ENCODE data around the gene RBFOX2.

Gene RBFOX2

DNA sequence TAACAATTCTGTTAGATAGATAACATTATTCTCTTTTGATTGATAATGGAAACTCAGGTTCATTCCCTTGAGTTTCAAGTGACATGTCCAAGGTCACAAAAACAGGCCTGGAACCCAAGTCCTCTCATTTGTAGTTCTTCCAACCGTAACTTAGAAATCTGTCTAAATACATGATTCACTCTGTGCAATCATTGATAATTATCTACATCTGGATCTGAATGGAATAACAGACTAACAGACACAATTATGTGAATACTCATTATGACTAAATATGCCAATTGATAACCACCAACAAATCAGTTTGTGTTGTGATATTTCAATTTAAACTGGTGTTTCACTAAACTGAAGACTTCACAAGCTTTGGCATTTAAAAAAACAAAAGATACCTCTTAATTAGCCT is 71.0 kb downstream of the RBFOX2 start:
- DNase-seq (ENCODE audit: low read depth, low spot score): no peak
- no peak overlapping the region for H3K4me3 ChIP-seq (ENCODE audit: low read length)

DNA sequence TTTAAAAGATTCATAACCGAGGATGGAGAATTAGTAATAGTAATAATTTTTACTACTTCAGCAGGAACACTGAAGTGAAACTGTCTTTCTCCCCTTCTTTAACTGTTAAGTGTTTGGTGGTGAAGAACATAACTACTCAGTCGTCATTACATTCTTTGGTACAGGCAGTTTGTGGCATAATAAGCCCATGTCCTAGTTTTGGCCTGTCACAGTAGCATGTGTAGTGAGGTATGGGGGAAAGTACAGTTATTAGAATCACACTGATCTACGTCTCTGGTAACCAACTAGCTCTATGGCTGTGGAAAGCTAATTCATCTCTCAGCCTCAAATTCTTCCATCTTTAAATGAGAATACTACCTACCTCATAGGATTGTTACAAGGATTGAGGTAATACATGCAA is 71.8 kb downstream of the RBFOX2 start:
- no peak overlapping the region for H3K4me3 ChIP-seq (ENCODE audit: low read length)
- DNase-seq (ENCODE audit: low read depth, low spot score): no peak

DNA sequence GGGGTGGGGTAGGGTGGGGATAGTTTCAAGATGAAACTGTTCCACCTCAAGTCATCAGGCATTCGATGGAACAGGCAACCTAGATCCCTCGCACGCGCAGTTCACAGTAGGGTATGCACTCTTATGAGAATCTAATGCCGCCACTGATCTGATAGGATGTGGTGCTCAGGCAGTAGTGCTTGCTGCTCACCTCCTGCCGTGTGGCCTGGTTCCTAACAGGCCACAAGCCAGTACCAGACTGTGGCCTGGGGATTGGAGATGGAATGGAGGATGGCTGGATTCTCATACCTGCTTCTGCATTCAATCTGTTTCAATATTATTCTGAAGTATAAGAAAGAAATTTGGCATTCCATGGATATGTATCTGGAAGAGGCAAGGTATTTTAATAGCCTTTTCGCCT is 73.1 kb downstream of the RBFOX2 start:
- no peak overlapping the region for H3K4me3 ChIP-seq (ENCODE audit: low read length)
- DNase-seq (ENCODE audit: low read depth, low spot score): no peak

DNA sequence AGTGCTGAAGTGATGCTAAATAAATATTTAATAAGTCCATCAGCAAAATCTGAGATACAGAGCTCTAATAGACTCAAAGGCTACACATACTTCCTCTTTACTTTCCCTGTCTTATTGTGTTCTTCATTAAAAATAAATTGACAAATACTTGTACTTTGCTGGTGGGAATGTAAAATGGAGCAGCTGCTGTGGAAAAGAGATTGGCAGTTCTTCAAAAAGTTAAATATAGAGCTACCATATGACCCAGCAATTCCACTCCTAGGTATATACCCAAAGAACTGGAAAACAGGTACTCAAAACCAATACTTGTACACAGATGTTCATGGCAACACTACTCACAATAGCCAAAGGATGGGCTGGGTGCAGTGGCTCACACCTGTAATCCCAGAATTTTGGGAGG is 76.0 kb downstream of the RBFOX2 start:
- DNase-seq (ENCODE audit: low read depth, low spot score): no peak
- H3K4me3 ChIP-seq (ENCODE audit: low read length): no peak overlapping the region

DNA sequence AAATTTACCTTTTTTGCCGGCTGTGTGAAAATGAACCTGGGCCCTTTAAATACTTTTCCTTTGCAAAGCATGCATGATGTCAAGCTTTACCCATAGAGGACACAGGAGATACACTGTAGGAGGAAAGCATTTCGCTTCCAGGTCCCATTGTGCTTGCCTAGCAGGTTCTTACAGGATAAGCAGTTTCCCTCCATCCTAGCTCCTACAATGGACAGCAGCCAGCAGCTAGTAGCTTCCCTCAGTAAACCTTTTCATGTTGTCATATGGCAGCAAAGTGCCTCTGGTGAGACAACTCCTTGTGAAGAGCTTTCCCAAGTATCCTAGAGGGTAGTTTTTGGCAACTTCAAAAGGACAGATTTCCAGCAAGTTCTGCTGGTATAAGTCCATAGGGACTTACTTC is 78.4 kb downstream of the RBFOX2 start:
- H3K4me3 ChIP-seq (ENCODE audit: low read length): no peak overlapping the region
- DNase-seq (ENCODE audit: low read depth, low spot score): no peak

DNA sequence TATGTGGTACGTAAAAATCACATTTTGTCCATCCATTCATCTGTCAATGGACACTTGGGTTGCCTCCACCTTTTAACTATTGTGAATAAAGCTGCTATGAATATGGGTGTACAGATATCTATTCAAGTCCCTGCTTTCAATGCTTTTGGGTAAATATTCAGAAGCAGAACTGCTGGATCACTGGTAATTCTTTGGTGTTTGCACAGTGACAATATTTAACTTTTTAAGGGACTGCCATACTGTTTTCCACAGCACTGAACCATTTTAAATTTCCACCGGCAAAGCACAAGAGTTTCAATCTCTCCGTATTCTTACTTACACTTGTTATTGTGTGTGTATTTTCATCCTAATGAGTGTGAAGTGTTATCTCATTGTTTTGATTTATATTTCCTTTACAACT is 79.4 kb downstream of the RBFOX2 start:
- H3K4me3 ChIP-seq (ENCODE audit: low read length): no peak overlapping the region
- DNase-seq (ENCODE audit: low read depth, low spot score): no peak

DNA sequence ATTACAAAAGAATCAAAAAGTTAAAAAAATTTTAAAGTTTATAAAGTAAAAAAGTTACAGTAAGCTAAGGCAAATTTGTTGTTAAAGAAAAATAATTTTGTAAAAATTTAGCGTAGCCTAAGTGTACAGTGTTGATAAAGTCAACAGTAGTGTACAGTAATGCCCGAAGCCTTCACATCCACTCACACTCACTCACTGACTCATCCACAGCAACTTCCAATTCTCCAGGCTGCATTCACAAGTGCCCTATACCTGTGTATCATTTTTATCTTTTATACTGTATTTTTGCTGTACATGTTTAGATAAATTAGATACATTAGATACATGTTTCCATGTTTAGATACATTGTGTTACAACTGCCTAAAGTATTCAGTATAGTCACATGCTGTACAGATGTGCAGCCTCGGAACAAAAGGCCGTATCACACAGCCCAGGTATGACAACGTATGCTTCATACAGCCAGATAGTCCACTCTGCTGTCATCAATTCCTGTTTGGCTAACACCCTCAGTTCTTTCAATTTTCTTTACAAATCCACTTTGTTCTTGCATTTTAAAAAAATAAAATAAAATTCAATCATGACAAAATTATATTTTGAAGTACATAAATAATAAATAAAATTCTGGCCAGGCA is 80.7 kb downstream of the RBFOX2 start:
- H3K4me3 ChIP-seq (ENCODE audit: low read length): no peak overlapping the region
- DNase-seq (ENCODE audit: low read depth, low spot score): no peak

DNA sequence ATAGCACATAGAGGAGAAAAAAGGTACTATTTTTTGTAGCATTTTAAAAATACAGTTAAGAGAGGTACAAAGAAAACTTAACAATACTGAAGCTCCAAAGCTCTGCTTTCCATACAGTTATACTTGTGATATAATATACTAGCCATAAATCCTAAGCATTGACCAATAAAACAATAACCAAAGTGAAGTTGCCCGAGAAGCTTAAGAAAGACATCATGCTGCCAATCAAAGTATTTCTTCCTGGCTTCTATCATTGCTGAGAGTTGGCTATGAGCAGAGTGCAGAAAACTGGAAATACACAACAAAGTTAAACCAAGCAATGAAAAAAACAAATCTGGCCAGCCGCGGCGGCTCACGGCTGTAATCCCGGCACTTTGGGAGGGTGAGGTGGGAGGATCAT is 84.2 kb downstream of the RBFOX2 start:
- H3K4me3 ChIP-seq (ENCODE audit: low read length): no peak overlapping the region
- DNase-seq (ENCODE audit: low read depth, low spot score): no peak

DNA sequence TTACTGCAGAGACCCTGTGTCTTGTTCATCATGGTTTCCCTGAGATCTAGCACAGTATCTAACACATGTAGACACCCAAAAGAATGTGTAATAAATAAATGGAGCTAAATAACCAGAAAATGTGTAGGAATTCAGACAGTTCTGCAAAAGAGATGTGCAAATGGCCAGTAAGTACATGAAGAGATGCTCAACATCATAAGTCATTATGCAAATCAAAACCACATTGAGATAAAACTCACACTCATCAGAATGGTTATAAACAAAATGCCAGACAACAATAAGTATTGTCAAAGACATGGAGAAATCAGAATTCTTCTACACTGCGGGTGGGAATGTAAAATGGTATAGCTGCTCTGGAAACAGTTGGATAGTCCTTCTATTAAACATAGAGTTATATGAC is 88.5 kb downstream of the RBFOX2 start:
- no peak for DNase-seq (ENCODE audit: low read depth, low spot score)
- no peak overlapping the region for H3K4me3 ChIP-seq (ENCODE audit: low read length)

DNA sequence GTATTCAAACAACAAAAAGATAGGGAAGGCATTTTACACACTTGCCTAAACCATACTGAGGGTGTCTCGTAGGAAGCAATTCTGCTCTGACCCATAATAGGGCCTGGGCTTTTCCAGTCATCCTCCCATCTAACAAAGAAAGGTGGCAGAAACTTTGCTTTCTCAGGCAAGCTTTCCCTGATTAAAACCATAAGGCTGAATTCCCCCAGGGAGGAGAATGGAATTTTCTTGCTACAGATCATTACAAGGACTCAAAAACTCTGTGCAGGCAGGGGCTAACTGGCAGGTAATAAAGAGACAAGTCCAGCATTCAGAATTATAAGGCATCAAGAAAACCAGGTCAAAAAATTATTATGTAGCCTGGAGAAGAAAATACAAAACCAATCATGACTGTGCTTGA is 90.4 kb downstream of the RBFOX2 start:
- no peak for DNase-seq (ENCODE audit: low read depth, low spot score)
- H3K4me3 ChIP-seq (ENCODE audit: low read length): no peak overlapping the region

DNA sequence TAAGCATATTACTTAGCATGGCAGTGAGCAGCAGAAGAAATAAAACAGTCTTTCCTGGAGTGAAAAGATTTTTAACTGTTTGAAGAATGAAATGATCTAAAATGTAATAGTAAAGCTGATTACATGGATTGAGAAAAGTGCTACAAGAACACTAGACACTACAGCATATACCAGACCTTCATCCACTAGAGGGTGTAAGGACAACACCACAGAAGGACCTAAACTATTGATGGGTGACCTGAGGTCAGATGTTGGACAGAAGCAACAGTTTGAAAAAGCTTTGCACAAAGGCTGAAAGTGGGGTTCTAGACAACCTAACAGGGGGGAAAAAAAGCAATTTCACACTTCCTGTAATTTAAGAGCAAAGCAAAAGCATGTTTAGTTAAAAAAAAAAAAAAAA is 97.7 kb downstream of the RBFOX2 start:
- peak; percentile 16 for DNase-seq (ENCODE audit: low read depth, low spot score)

DNA sequence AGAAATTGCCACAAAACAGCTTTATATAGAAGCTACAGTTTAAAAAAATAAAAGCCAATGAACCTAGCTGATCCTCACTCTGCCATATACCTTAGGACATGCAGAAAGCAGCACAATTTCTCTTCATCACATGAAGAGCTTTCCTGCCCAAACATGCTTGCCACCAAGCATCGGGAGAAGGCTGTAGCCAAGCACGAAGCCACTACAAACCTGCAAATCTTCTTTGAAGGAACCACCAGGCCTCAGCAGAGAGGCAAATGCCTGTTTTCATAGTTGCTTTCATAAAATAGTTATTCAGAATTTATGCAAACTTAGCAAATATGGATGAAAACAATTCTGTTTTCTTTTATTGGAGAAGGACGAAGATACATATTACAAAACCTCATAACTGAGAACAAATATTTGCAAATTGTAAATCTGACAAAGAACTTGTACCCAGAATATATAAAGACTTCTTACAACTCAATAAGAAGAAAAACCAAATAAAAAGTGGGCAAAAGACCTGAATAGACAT is 100.3 kb downstream of the RBFOX2 start:
- DNase-seq (ENCODE audit: low read depth, low spot score): no peak
- H3K4me3 ChIP-seq (ENCODE audit: low read length): no peak overlapping the region

More for the DNA sequence above, 97.7 kb downstream of the RBFOX2 start:
- H3K4me3 ChIP-seq (ENCODE audit: low read length): no peak overlapping the region

DNA sequence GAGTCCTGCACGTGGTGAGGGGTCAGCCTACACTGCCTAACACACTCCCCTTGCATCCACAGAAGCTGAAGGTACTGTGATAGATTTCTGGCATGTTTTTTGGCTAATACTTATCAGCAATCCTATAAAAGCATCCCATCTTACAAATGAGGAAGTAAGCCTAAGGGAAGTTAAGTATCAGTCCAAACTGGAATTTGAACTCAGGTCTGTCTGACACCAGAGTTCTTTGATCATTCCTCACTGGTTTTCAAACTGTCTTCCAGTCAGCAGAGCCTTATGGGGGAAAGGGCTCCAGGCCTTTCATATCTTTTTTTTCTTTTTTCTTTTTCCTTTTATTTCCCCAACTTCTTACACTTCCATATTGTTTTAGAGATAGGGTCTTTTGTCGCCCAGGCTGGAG is 105.6 kb downstream of the RBFOX2 start:
- H3K4me3 ChIP-seq (ENCODE audit: low read length): no peak overlapping the region
- no peak for DNase-seq (ENCODE audit: low read depth, low spot score)

DNA sequence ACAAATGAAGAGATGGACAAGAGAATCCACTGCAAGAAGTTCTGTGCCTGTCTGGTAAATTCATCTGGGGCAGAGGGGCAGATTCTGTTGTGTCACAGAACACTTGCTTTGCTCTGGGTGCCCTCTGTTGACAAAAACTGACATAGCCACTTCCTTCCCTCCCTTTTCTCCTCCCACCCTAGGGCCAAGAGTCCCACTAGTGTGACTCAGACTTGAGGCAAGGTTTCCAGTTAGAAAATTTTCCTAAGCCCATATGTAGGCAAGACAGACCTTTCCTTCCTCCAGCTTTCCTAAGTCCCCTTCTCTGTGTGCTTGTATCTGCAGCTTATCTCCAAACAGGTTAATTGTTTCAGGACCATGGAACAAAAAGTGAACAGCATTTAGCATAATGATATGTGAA is 106.8 kb downstream of the RBFOX2 start:
- DNase-seq (ENCODE audit: low read depth, low spot score): peak; percentile 50

DNA sequence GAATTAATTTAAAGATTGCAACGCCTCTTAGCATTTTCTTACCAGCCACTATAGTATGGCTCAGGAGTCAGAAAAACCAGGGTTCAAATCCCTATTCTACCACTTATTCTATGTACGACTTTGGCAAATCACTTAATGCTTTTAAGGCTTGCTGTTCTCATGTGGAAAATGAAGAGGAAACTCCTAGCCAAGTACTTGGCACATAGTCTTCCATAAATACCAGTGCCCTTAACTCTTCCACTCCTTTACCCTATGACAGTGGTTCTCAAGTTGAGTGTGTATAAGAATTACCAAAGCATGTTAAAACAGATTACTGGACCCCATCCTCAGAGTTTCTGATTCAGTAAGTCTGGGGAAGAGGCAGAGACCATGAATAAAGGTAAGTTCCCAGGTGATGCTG is 107.6 kb downstream of the RBFOX2 start:
- DNase-seq (ENCODE audit: low read depth, low spot score): no peak
- H3K4me3 ChIP-seq (ENCODE audit: low read length): no peak overlapping the region

More for the DNA sequence above, 106.8 kb downstream of the RBFOX2 start:
- no peak overlapping the region for H3K4me3 ChIP-seq (ENCODE audit: low read length)

DNA sequence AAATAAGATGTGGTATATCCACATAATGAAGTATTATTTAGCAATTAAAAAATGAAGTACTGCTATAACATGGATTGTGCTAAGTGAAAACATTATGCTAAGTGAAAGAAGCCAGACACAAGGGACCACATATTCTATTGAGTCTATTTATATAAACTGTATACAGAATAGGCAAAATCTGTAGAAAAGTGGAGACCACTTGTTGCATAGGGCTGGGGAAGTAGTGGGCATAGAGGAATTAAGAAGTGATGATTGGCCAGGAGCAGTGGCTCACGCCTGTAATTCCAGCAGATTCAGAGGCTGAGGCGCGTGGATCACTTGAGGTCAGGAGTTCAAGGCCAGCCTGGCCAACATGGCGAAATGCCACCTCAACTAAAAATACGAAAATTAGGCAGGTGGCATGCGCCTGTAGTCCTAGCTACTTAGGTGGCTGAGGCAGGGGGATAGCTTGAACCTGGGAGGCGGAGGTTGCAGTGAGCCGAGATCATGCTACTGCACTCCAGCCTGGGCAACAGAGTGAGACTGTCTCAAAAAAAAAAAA is 109.6 kb downstream of the RBFOX2 start:
- DNase-seq (ENCODE audit: low read depth, low spot score): no peak
- H3K4me3 ChIP-seq (ENCODE audit: low read length): no peak overlapping the region

DNA sequence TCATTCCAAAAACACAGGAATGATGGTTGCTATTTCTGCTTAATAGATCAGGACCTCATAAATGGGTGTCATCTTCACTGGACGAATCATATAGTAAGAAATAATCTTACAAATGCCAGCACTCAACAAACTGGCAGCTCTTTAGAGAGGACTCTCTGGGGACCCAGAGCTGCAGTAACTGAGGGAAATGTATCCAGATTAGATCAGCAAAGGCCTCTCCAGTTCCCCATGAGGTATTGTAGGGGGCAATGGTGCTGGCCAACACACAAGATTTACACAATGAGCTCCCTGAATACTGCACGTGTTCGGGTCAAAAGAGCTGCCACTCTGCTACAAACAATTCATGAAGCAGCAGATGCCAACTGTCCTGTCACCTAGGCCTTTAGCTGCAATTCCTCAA is 110.2 kb downstream of the RBFOX2 start:
- no peak overlapping the region for H3K4me3 ChIP-seq (ENCODE audit: low read length)
- no peak for DNase-seq (ENCODE audit: low read depth, low spot score)

DNA sequence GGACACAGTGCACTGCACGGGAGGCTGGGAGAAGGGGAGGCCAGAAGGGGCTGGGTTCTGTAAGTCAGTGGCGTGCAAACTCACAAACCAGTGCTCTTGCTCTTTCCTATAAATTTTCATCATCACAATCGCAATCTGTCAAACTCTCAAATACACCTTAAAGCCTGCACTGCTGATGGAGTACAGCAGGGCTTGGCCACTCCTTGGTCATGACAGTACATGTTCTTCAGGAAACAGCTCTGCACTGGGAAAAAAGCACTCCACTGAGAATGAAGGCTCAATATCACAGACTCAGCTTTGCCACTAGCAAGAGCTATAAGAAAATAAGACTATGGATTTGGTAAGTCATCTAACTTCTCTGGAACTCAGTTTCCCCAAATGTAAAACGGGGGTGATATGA is 111.0 kb downstream of the RBFOX2 start:
- no peak for DNase-seq (ENCODE audit: low read depth, low spot score)
- no peak overlapping the region for H3K4me3 ChIP-seq (ENCODE audit: low read length)

DNA sequence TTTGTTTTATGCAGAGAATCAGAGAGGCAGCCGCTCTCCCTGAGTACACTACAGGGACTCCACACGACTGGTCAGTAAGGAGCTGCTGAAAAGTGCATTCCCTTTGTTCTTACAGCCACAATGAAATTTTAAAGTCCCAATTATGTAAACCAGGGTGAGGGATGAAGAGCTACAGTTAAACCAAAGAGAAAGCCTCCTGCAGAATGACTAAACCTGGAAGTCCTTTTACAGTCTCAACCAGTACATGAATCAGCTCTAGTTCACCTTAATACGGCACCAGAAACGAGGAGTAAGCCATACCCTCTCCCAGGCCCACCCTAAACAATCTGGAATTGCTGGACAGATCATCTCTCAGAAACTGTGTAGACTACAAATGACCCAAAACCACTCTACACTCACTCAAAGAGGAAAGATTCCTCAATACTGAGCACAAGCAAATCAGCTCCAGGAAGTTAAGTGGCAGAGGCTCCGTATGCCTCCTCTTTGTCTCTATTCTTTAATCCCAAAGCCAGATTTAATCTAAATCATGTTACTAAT is 113.1 kb downstream of the RBFOX2 start:
- H3K4me3 ChIP-seq (ENCODE audit: low read length): no peak overlapping the region

DNA sequence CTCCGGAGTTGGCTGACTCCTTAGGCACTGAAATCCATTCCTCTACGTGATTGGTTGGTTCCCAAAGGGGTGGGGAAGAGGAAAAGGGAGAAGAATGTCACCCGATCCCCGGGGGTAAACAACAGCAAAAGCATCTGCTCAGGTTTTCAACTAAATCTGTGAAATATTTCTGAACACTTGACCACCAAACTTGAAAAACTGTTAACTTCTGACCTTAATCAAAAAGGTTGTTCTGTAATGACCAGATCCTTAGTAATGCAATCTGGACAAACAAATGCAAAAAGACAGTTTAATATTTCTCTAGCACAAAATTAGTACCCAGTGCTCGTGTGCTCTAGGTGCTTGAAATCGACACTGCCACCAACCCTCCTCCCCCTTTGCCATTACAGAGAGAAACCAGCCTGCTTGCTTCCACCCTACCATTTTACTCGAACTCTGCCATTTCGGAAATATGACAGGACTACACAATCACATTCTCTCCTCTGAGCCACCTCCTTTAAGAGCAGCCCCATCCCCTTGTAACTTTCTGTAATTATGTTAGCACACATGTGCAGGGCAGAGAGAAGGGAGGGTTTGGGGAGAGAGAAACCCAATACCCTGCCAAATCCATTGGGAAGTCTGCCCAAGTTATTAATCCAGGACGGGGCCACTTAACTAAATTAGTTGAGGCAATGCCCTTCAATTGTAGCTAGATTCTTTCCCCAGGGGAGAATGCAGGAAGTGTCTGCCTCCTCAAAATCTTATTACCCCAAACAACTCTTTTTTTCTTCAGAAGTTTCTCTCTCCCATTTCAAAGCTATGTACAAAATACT is 113.8 kb downstream of the RBFOX2 start:
- DNase-seq (ENCODE audit: low read depth, low spot score): peak; percentile 39
- no peak overlapping the region for H3K4me3 ChIP-seq (ENCODE audit: low read length)

More for the DNA sequence above, 113.1 kb downstream of the RBFOX2 start:
- DNase-seq (ENCODE audit: low read depth, low spot score): no peak
